ENCODE data around the gene SERPINE2.

SERPINE2 gene

DNA sequence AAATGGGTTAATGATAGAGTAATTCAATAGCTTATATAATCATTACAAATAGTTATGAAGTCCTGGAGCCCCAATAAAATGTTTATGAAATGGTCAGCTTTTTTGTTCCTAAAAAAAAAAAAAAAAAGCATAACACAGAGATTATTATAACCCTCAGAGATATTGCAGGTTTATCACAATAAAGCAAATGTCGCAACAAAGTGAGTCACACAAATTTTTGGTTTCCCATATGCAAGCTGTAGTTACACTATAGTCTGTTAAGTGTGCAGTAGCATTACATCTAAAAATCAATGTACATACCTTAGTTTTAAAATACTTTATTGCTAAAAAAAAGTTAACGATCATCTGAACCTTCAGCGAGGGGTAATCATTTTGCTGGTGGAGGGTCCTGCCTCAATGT is 114.0 kb downstream of the SERPINE2 start:
- H3K27ac ChIP-seq, result no peak overlapping the region
- no peak for TF ChIP-seq CTCF (conservative IDR thresholded peaks at IDR 0.05)
- no peak for TF ChIP-seq ZFX (IDR thresholded peaks at IDR 0.05)
